NCI-H460 (cell line): ENCODE data around the gene CCDC6. TPM values are rescaled to one million over a fixed set of nuclear protein-coding genes. Genes with fewer than 3 reads are reported as not detected.
"Not testable (repeated sequence)": the region's sequence is repeated elsewhere in the genome, so short reads cannot be mapped to it uniquely, and the experiment has no call there.

Source experiments
- DNase-seq: peaks from one replicate; pipeline ENCODE4 v3.0.0-alpha.2; 2016; ENCODE audit warnings: low read depth; ENCODE audit errors: extremely low read depth
- total RNA-seq: library from RNA; depleted of rRNA; stranded (reverse); fragments of >200 nt; shearing (Covaris generic); gene quantifications from 2 replicates; pipeline ENCODE4 v1.2.3, GENCODE V29; 2014

Gene CCDC6
- total RNA-seq, 1 experiment from 2014 or later, result 37.6 TPM

- no peak for DNase-seq
These were observed 87.1 kb downstream of the CCDC6 start for GRCh38 chr10:59819265-59819664.

GRCh38 chr10:59817773-59818172 is 88.6 kb downstream of the CCDC6 start:
- DNase-seq, result no peak

- no peak for DNase-seq
These were observed 91.5 kb downstream of the CCDC6 start for GRCh38 chr10:59814878-59815277.

DNA sequence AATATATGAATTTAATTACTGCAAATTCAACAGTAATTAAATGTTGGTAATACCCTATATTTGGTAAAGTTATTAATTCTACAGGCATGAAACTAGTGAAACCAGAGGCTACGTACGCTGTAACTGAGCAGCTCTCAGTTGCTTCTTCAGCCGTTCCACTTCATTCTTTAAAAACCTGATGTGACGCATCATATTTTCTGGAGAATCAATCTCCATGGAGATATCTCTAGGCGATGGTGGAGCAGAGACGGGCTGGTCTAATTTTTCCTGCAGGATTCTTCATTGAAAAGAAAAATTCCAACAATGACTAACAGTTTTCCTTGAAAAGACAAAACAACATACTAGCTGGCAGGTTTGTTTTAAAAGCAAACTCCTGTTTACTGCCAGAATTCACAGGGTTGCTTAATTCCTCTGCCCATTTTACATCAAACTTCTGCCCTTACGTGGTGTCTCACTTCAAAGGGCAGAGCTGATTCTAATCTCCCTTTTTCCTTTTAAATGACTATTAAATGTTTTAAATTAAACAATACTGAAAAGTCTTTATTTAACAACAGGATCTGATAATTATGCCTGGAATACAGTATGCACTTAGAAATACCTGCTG is 93.7 kb downstream of the CCDC6 start:
- no peak for DNase-seq

DNA sequence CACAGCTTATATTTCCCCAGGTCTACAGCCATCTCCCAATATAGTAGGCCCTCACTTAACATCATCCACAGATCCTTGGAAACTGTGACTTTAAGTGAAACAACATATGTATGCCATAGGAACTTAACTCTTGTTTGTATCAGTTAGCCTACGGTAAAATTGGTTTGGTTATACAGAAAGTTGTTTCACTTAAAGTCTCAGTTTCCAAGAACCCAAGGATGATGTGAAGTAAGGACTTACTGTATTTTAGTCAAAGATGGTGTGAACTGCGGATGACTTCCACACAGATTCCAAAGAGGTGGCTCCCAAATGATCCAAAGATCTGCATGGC is 96.7 kb downstream of the CCDC6 start:
- no peak for DNase-seq

GRCh38 chr10:59808896-59809643 is 97.3 kb downstream of the CCDC6 start:
- peak; percentile 76 for DNase-seq

- no peak for DNase-seq
These were observed 98.4 kb downstream of the CCDC6 start for GRCh38 chr10:59807629-59808620.

- DNase-seq, result peak; percentile 18
These were observed 101.3 kb downstream of the CCDC6 start for GRCh38 chr10:59805014-59805413.

- DNase-seq, result no peak
These were observed 102.1 kb downstream of the CCDC6 start for GRCh38 chr10:59804220-59804619.

DNA sequence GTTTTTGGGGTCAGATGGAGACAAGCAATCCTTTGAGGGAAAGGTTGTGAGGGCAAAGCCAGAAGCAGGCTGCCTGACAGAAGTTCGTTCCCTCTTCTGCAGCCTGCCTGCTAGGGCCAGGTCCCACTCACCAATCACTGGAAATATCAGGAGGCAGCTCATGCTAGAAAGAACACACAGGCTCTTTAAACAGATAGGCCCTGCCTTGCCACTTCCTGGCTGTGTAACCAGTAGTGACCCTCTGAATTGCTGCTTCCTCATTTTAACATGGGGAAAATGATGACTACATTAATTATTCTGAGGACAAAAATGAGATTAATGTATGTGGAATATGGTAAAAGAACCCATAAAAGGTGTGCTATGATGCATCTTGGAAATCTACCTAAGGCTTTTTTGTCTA is 102.6 kb downstream of the CCDC6 start:
- no peak for DNase-seq

GRCh38 chr10:59801171-59801570 is 105.2 kb downstream of the CCDC6 start:
- no peak for DNase-seq

- no peak for DNase-seq
These were observed 106.9 kb downstream of the CCDC6 start for GRCh38 chr10:59799421-59799820.

DNA sequence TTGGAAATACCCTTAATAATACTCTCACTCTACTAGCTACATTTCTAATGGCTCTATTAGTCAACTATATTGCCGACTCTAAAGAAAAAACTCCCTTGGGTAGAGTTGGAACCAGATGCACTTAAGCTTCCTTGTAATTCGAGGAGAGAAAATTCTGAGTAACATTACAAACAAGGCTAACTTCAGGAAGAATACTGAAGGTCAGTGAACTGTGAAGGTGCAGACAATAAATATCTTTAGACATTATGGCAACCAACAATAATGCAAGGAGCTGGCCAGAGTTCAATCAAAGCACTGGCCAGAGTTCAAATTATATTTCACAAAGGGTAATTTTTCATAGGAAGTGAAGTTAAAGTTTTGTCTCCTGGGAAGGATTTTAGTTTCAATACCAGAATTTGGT is 112.4 kb downstream of the CCDC6 start:
- DNase-seq, result no peak

DNA sequence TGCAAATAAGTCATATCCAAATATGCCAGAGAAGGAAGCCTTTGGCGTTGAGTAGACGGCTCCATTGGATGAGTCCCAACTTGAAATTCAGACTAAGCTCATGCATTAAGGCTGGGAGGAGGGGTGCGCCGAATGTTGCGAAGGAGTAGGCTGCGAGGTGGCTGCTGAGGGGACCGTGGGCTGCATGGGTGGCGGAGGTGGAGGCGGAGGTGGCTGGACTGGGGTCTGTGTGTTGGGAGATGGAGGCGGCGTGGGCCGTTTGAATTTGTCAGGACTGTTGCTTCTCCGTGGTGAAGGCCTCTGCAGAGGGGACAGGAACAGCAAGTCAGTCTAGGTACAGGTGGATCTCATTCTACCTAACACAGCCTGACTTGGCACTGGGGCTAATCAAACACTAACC is 113.5 kb downstream of the CCDC6 start:
- DNase-seq, result no peak

DNA sequence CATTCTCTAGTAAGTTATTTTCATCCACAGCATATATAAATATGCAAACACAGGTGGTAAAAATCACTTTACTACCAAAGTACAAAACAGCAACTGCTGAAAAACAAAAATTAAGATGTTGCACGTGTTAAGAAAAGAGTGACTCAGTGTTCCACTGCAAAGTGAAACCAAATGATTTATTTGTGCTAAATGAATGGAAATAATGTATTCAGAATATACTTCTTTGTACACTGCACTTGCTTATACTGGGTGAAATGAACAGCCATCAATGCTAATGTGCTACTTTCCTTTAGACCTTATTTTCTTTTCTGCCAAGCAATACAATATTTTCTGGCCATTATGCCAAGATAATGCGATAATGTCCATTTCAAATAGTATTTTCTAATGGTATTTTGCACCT is 114.8 kb downstream of the CCDC6 start:
- no peak for DNase-seq

GRCh38 chr10:59790080-59790479 is 116.3 kb downstream of the CCDC6 start:
- not testable (repeated sequence) for DNase-seq

- DNase-seq, result not testable (repeated sequence)
These were observed 117.4 kb downstream of the CCDC6 start for GRCh38 chr10:59788914-59789313.

DNA sequence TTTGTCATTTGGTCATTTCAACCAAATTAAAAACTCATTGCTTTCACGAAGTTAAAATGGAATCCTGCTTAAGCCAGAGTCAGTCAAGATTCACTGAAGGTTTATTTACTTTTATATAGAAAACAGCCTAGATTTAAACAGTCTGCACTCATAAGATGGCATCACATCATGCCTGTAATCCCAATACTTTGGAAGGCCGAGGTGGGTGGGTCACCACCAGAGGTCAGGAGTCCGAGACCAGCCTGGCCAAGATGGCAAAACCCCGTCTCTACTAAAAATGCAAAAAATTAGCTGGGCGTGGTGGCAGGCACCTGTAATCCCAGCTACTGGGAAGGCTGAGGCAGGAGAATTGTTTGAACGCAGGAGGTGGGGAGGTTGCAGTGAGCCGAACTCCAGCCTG is 119.3 kb downstream of the CCDC6 start:
- not testable (repeated sequence) for DNase-seq

DNA sequence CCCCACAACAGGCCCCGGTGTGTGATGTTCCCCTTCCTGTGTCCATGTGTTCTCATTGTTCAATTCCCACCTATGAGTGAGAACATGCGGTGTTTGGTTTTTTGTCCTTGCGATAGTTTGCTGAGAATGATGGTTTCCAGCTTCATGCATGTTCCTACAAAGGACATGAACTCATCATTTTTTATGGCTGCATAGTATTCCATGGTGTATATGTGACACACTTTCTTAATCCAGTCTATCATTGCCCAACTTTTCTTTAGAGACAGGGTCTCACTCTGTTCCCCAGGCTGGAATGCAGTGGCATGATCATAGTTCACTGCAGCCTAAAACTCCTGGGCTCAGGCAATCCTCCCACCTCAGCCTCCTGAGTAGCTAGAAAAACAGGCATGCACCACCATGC is 120.9 kb downstream of the CCDC6 start:
- not testable (repeated sequence) for DNase-seq

GRCh38 chr10:59781511-59781910 is 124.8 kb downstream of the CCDC6 start:
- no peak for DNase-seq

DNA sequence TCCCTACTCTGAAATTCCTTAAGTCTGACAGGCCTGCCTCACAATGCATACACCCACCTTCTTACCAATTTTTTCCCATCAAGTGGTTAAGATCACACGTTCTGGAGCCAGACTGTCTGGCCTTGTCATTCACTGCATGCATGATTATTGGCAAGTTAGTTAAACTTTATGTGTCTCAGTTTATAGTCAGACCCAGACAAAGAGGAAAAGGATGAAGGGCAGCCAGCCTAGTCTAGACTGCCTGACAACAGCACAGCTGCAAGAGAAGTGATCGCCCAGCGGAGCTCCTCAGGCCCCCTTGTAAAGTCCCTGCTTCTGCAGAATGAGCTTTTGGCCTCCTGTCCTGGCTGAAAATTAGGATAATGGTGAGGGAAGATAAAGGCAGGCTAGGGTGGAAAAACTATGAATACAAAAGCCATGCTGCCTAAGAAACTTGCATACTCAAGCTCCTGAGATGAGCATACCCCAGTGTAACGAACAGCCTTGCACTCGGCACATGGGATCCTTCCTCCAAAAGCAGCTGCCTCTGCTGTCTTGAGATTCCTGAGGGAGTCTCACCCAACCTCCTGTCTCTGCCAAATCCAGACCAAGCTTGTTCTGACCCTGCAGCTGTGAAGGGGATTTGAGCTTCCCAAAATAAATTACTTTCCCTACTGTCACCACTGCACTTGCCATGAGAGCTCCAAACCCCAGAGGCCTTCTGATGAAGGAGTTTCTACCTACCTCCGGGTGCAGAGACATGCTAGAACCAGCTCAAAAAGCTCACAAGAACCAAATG is 126.4 kb downstream of the CCDC6 start:
- DNase-seq, result no peak
